HG02571 (cell line): Measurements from ENCODE around the gene TRIM24.

Experiments
- ATAC-seq: cut with Tn5 transposase; IDR thresholded peaks from one replicate; pipeline ENCODE4 v1.9.1; 2021; ENCODE audit warnings: mild to moderate bottlenecking, moderate library complexity; ENCODE audit not compliant: unreplicated experiment

TRIM24 gene

GRCh38 chr7:138568655-138569054, 108.6 kb downstream of the TRIM24 start:
- ATAC-seq: no peak

- ATAC-seq: no peak
These were observed 109.4 kb downstream of the TRIM24 start for GRCh38 chr7:138569418-138569817.

GRCh38 chr7:138570715-138571114, 110.7 kb downstream of the TRIM24 start:
- no peak for ATAC-seq

- no peak for ATAC-seq
These were observed 113.7 kb downstream of the TRIM24 start for GRCh38 chr7:138573741-138574140.

- ATAC-seq: no peak
These were observed 115.9 kb downstream of the TRIM24 start for GRCh38 chr7:138575897-138576428.

- ATAC-seq: no peak
These were observed 119.1 kb downstream of the TRIM24 start for GRCh38 chr7:138579136-138579535.

GRCh38 chr7:138579671-138580070, 119.6 kb downstream of the TRIM24 start:
- no peak for ATAC-seq

- ATAC-seq: no peak
These were observed 121.0 kb downstream of the TRIM24 start for GRCh38 chr7:138581065-138581464.

GRCh38 chr7:138584283-138584682, 124.2 kb downstream of the TRIM24 start:
- no peak for ATAC-seq

- ATAC-seq: no peak
These were observed 124.6 kb downstream of the TRIM24 start for GRCh38 chr7:138584696-138585095.

- ATAC-seq: no peak
These were observed 125.4 kb downstream of the TRIM24 start for GRCh38 chr7:138585283-138585993.

GRCh38 chr7:138587485-138587884, 127.4 kb downstream of the TRIM24 start:
- no peak for ATAC-seq

GRCh38 chr7:138588986-138589385, 128.9 kb downstream of the TRIM24 start:
- ATAC-seq: no peak

- ATAC-seq: no peak
These were observed 130.1 kb downstream of the TRIM24 start for GRCh38 chr7:138590154-138590553.

- no peak for ATAC-seq
These were observed 135.4 kb downstream of the TRIM24 start for GRCh38 chr7:138595454-138595853.

GRCh38 chr7:138602451-138602850, 142.4 kb downstream of the TRIM24 start:
- no peak for ATAC-seq

- no peak for ATAC-seq
These were observed 143.7 kb downstream of the TRIM24 start for GRCh38 chr7:138603549-138604318.

GRCh38 chr7:138606236-138606635, 146.2 kb downstream of the TRIM24 start:
- no peak for ATAC-seq

- no peak for ATAC-seq
These were observed 147.4 kb downstream of the TRIM24 start for GRCh38 chr7:138607216-138608126.

GRCh38 chr7:138608275-138608674, 148.2 kb downstream of the TRIM24 start:
- ATAC-seq: peak; percentile 58

GRCh38 chr7:138610671-138611170, 150.7 kb downstream of the TRIM24 start:
- ATAC-seq: no peak
